ENCODE results near the gene GALNT7. TPM values are rescaled to one million over a fixed set of nuclear protein-coding genes. Genes with fewer than 3 reads are reported as not detected.
"Not testable (repeated sequence)": the region's sequence is repeated elsewhere in the genome, so short reads cannot be mapped to it uniquely, and the experiment has no call there.

Gene GALNT7
- total RNA-seq (10 to 100 TPM in 1 of 4 donors, 1 to 10 TPM in 3; 7.0 to 11.0 (median 8.4) TPM), polyA plus RNA-seq (3.6 TPM)
- long read RNA-seq, donor 1, full-length matches to known transcripts = 9 of 19 reads
- long read RNA-seq, donor 1, partial matches to known transcripts = 3 of 19 reads
- long read RNA-seq, donor 1, other reads (novel, unspliced or antisense) = 7 of 19 reads
- long read RNA-seq, donor 2, partial matches to known transcripts = 0 of 1 reads
- long read RNA-seq, donor 2, other reads (novel, unspliced or antisense) = 1 of 1 reads
- long read RNA-seq, donor 3, full-length matches to known transcripts = 5 of 9 reads
- long read RNA-seq, donor 3, partial matches to known transcripts = 0 of 9 reads
- long read RNA-seq, donor 3, other reads (novel, unspliced or antisense) = 4 of 9 reads
- long read RNA-seq, donor 4, full-length matches to known transcripts = 1 of 8 reads
- long read RNA-seq, donor 4, partial matches to known transcripts = 0 of 8 reads
- long read RNA-seq, donor 4, other reads (novel, unspliced or antisense) = 7 of 8 reads

GRCh38 chr4:173168396-173169177 lies at the start of gene GALNT7:
GALNT7 (plus strand) TSS chr4:173168811; CDS start chr4:173168836, 25 bp downstream.
- peak within 1 kb of the TSS; percentile 85 for H3K27ac ChIP-seq (ENCODE audit: low read length)
- peak; percentile 67 to 85 (median 85) for DNase-seq
- no peaks in the 10 kb centered on the region for H3K27me3 ChIP-seq (ENCODE audit: control insufficient read depth, insufficient read depth)
- H3K9me3 ChIP-seq (ENCODE audit: control insufficient read depth, low read length) = no peaks in the 10 kb centered on the region
- intact Hi-C loops (cut with DNase I) = loop anchor here in 1 of 4 donors (10.0 kb wide), 1 partner anchor 144 kb away; no protein-coding TSS in a partner anchor
- peak within 1 kb of the TSS; percentile 99 for H3K4me3 ChIP-seq (ENCODE audit: low read length)
- no peaks in the 10 kb centered on the region for H3K4me1 ChIP-seq (ENCODE audit: control insufficient read depth, insufficient read depth, low read length)
- under 1% methylated on average over 64 of the region's 64 CpGs for WGBS
- ATAC-seq = peak; percentile 80 to 84

DNA sequence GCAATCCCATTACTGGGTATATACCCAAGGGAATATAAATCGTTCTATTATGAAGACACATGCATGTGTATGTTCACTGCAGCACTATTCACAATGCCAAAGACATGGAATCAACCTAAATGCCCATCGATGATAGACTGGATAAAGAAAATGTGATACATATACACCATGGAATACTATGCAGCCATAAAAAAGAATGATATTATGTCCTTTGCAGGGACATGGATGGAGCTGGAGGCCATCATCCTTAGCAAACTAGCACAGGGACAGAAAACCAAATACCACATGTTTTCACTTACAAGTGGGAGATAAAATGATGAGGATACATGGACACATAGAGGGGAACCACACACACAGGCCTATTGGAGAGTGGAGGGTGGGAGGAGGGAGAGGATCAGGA lies 49.8 kb upstream of the GALNT7 start:
- H3K27ac ChIP-seq (ENCODE audit: low read length); ATAC-seq; DNase-seq; intact Hi-C loops (cut with DNase I); H3K4me1 ChIP-seq (ENCODE audit: control insufficient read depth, insufficient read depth, low read length); H3K27me3 ChIP-seq (ENCODE audit: control insufficient read depth, insufficient read depth); H3K9me3 ChIP-seq (ENCODE audit: control insufficient read depth, low read length); H3K4me3 ChIP-seq (ENCODE audit: low read length): not testable (repeated sequence)
- WGBS = 95% methylated on average over 2 of the region's 2 CpGs

DNA sequence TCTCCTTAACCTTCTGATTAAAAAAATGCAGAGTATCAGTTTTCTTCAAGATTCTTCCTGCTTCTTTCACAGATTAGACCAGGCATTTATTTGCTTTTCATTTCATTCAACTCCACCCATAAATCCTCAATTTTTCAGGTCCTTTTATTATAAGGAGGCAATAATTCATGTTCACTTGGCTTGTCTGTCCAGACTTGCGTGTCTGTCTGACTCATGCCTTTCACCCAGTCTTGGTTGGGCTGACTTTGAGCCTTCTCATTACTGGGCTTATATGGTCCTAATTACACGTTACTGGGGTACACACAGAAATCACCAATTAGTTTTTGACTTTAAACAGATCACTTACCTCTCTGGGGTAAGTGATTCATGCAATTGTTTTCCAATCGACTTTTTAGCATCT lies 48.8 kb upstream of the GALNT7 start:
- Histone ChIP-seq H3K9me3 (ENCODE audit: control insufficient read depth, low read length) (no peaks in the 10 kb centered on the region), H3K4me3 (ENCODE audit: low read length) (no peak overlapping the region), H3K27me3 (ENCODE audit: control insufficient read depth, insufficient read depth) (no peaks in the 10 kb centered on the region), H3K4me1 (ENCODE audit: control insufficient read depth, insufficient read depth, low read length) (no peaks in the 10 kb centered on the region), H3K27ac (ENCODE audit: low read length) (no peak overlapping the region)
- DNase-seq (no peak), ATAC-seq (no peak)
- intact Hi-C loops (cut with DNase I) = no loop called here
- 89% methylated on average over 3 of the region's 3 CpGs for WGBS

DNA sequence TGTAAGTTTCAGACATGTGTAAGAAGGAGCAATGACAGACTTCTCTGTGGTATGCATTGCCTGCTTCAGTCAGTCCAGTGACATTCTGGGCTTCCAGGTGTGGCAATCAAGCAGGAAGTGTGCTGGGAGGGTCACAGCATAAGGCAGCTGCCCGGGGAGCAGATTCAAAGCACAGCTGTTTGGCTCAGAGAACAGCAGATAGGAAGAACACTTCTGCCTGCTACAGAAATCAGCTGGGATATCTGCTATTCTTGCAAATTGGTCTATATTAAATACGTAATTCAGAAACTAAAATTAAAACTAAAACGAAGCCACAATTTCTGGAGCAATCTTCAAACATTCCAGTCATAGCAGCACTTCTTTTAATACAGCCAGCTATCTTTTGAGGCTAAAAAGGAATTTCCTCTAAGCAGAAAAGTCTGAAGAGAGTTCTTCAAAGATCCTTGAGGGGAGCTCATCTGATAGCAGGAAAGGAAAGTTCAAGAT lies 47.5 kb upstream of the GALNT7 start:
- H3K4me1 ChIP-seq (ENCODE audit: control insufficient read depth, insufficient read depth, low read length) = no peaks in the 10 kb centered on the region
- H3K9me3 ChIP-seq (ENCODE audit: control insufficient read depth, low read length) = no peaks in the 10 kb centered on the region
- WGBS = 9% methylated on average over 3 of the region's 3 CpGs
- no peak for ATAC-seq
- intact Hi-C loops (cut with DNase I) = no loop called here
- DNase-seq = no peak
- H3K4me3 ChIP-seq (ENCODE audit: low read length) = no peak overlapping the region
- H3K27me3 ChIP-seq (ENCODE audit: control insufficient read depth, insufficient read depth) = no peaks in the 10 kb centered on the region
- H3K27ac ChIP-seq (ENCODE audit: low read length) = no peak overlapping the region

DNA sequence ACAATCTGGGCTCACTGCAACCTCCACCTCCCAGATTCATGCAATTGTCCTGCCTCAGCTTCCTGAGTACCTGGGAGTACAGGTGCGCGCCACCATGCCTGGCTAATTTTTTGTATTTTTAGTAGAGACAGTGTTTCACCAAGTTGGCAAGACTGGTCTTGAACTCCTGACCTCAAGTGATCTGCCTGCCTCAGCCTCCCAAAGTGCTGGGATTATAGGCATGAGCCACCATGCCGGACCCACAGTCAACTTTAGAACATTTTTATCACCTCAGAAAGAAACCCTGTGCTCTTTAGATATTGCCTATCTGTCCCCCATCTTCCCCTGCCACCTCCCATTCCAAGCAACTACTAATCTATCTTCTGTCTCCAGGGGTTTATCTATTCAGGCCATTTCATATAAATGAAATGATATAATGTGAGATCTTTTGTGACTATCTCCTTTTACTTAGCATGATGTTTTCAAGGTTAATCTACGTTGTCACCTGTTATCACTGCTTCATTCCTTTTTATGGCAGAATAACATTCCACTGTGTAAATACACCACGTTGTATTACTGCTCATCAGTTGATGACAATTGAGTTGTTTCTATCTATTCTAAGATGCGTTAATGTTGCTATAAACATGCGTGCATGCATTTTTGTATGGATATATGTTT lies 44.3 kb upstream of the GALNT7 start:
- ATAC-seq (no peak), DNase-seq (no peak)
- no peak overlapping the region for H3K27ac ChIP-seq (ENCODE audit: low read length)
- no peaks in the 10 kb centered on the region for H3K27me3 ChIP-seq (ENCODE audit: control insufficient read depth, insufficient read depth)
- 90% methylated on average over 7 of the region's 7 CpGs for WGBS
- no peak overlapping the region for H3K4me3 ChIP-seq (ENCODE audit: low read length)
- intact Hi-C loops (cut with DNase I) = no loop called here
- H3K9me3 ChIP-seq (ENCODE audit: control insufficient read depth, low read length) = no peaks in the 10 kb centered on the region
- H3K4me1 ChIP-seq (ENCODE audit: control insufficient read depth, insufficient read depth, low read length) = no peaks in the 10 kb centered on the region

- DNase-seq = no peak
- WGBS = 73% methylated on average over 4 of the region's 4 CpGs
- Histone ChIP-seq H3K27me3 (ENCODE audit: control insufficient read depth, insufficient read depth) (no peaks in the 10 kb centered on the region), H3K4me3 (ENCODE audit: low read length) (no peak overlapping the region), H3K27ac (ENCODE audit: low read length) (no peak overlapping the region), H3K4me1 (ENCODE audit: control insufficient read depth, insufficient read depth, low read length) (no peaks in the 10 kb centered on the region), H3K9me3 (ENCODE audit: control insufficient read depth, low read length) (no peaks in the 10 kb centered on the region)
- no peak for ATAC-seq
- intact Hi-C loops (cut with DNase I) = no loop called here
Measured at GRCh38 chr4:173125216-173125812, 43.3 kb upstream of the GALNT7 start.

- WGBS = 83% methylated on average over 6 of the region's 6 CpGs
- no peaks in the 10 kb centered on the region for H3K4me1 ChIP-seq (ENCODE audit: control insufficient read depth, insufficient read depth, low read length)
- DNase-seq = no peak
- no peak overlapping the region for H3K4me3 ChIP-seq (ENCODE audit: low read length)
- H3K27me3 ChIP-seq (ENCODE audit: control insufficient read depth, insufficient read depth) = no peaks in the 10 kb centered on the region
- ATAC-seq = no peak
- no peaks in the 10 kb centered on the region for H3K9me3 ChIP-seq (ENCODE audit: control insufficient read depth, low read length)
- intact Hi-C loops (cut with DNase I) = no loop called here
- H3K27ac ChIP-seq (ENCODE audit: low read length) = no peak overlapping the region
Measured at GRCh38 chr4:173128199-173128890, 40.3 kb upstream of the GALNT7 start.

DNA sequence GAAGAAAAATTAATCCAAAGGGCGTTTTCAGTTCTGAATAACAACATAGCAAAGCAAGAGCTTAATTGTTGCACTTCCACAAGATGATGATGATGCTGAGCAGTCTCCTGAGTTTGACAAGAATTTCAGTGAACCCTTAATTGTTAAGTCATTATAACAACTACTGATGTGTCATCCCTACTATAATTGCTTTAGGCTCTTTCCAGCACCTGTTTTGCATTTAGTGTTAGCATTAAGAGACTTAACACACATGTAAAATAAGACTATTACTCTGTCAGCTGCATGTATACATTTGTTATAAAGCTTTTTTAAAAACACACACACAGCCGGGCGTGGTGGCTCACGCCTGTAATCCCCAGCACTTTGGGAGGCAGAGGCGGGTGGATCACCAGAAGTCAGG lies 37.9 kb upstream of the GALNT7 start:
- no peak overlapping the region for H3K27ac ChIP-seq (ENCODE audit: low read length)
- no peak overlapping the region for H3K4me3 ChIP-seq (ENCODE audit: low read length)
- no peaks in the 10 kb centered on the region for H3K9me3 ChIP-seq (ENCODE audit: control insufficient read depth, low read length)
- whole genome bisulfite sequencing = 96% methylated on average over 5 of the region's 5 CpGs
- intact Hi-C loops (cut with DNase I) = no loop called here
- H3K27me3 ChIP-seq (ENCODE audit: control insufficient read depth, insufficient read depth) = no peaks in the 10 kb centered on the region
- no peaks in the 10 kb centered on the region for H3K4me1 ChIP-seq (ENCODE audit: control insufficient read depth, insufficient read depth, low read length)
- ATAC-seq (no peak), DNase-seq (no peak)

DNA sequence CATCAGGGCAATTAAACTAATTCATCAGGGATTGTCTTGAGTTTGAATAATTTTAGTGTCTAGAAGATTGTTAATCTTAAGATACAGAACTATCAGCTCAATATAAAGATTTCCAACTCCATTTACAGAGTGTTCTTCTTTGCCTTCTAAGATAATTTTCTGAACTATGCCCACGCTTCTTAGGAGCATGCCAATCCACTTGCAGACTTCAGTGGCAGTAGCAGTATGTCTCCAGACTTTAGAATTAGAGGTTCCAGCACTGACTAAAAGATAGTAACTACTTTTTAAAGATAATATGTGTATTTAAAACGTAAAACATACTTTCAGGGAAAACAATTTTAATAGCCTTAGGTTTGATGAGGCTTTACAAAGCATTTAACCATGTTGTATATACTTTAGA lies 34.2 kb upstream of the GALNT7 start:
- Histone ChIP-seq H3K27me3 (ENCODE audit: control insufficient read depth, insufficient read depth) (no peaks in the 10 kb centered on the region), H3K4me1 (ENCODE audit: control insufficient read depth, insufficient read depth, low read length) (no peaks in the 10 kb centered on the region), H3K27ac (ENCODE audit: low read length) (no peak overlapping the region), H3K9me3 (ENCODE audit: control insufficient read depth, low read length) (no peaks in the 10 kb centered on the region), H3K4me3 (ENCODE audit: low read length) (no peak overlapping the region)
- DNase-seq (no peak), ATAC-seq (no peak)
- WGBS = 89% methylated on average over 2 of the region's 2 CpGs
- intact Hi-C loops (cut with DNase I) = no loop called here

DNA sequence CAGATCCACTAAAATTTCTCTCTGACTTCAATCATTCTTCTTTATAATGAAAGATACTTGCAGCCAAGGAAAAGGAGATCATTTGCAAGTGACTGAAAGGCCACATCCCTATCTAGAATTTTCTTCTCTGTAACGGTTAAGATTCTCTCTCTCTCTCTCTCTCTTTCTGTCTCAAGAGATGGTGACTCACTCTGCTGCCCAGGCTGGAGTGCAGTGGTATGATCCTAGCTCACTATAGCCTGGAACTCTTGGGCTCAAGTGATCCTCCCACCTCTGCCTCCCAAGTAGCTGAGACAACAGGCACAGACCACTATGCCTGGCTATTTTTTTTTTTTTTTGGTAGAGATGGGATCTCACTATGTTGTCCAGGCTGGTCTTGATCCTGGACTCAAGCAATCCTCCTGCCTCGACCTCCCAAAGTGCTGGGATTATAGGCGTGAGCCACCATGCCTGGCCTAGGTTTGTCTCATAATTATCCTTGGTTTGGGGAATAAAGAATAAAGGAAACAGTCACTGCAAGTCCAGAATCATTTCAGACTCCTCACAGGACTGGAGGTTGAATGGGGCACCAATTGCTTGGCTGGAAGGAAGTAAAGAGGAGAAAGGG lies 33.3 kb upstream of the GALNT7 start:
- DNase-seq = no peak
- no peak overlapping the region for H3K27ac ChIP-seq (ENCODE audit: low read length)
- no peaks in the 10 kb centered on the region for H3K4me1 ChIP-seq (ENCODE audit: control insufficient read depth, insufficient read depth, low read length)
- no peaks in the 10 kb centered on the region for H3K27me3 ChIP-seq (ENCODE audit: control insufficient read depth, insufficient read depth)
- ATAC-seq = no peak
- WGBS = 83% methylated on average over 3 of the region's 3 CpGs
- intact Hi-C loops (cut with DNase I) = no loop called here
- H3K9me3 ChIP-seq (ENCODE audit: control insufficient read depth, low read length) = no peaks in the 10 kb centered on the region
- no peak overlapping the region for H3K4me3 ChIP-seq (ENCODE audit: low read length)
